Measurements from ENCODE around the gene IL10RB. TPM values are rescaled to one million over a fixed set of nuclear protein-coding genes. Genes with fewer than 3 reads are reported as not detected.

Gene IL10RB
- total and polyA plus RNA-seq, 2 donors (not counting 1 experiment from before 2014, with no cell fraction given), result 29.3 to 32.5 TPM

DNA sequence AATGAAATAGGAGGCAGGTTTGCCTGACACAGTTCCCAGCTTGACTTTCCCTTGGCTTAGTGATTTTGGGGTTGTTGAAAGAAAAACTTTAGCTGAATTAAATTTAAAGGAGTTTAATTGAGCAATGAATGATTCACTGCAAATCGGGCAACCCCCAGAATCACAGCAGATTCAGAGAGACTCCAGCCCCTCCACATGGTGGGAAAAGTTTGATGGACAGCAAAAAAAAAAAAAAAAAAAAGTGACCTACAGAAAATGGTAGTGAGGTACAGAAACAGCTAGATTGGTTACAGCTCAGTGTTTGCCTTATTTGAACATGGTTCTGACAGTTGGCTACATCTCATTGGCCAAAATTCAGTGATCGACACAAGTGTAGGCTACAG, 49.0 kb upstream of the IL10RB start:
- Mint-ChIP-seq H3K4me3 (no peak overlapping the region), H3K4me1 (peaks cover 62% of the 10 kb centered on the region), H3K27me3 (no peaks in the 10 kb centered on the region), H3K27ac (peak overlapping the region; percentile 64), H3K9me3 (ENCODE audit: insufficient read depth) (peaks cover 4% of the 10 kb centered on the region)
- Histone ChIP-seq H3K27ac (ENCODE audit: low read length in 2 of 2) (peak overlapping the region; percentile 91 to 95), H3K9ac (ENCODE audit: low read length) (no peak overlapping the region), H3K4me1 (ENCODE audit: control insufficient read depth in 2 of 2, insufficient read depth in 2 of 2, low read length in 2 of 2) (peaks cover 46 to 54% of the 10 kb centered on the region in 2 donors), H3K4me3 (ENCODE audit: control extremely low read depth in 1 of 5, extremely low read depth in 1 of 5, insufficient read depth in 1 of 5, low read depth in 2 of 5, low read length in 4 of 5) (no peak overlapping the region), H3K9me3 (ENCODE audit: control extremely low read depth in 1 of 3, control insufficient read depth in 2 of 3, insufficient read depth in 1 of 3, low read length in 2 of 3) (no peaks in the 10 kb centered on the region), H4K20me1 (ENCODE audit: control insufficient read depth, insufficient read depth, low read length, poor library complexity, severe bottlenecking) (no peaks in the 10 kb centered on the region), H3K27me3 (replicated peaks in 1 of 4; ENCODE audit: control extremely low read depth in 1 of 4, control insufficient read depth in 3 of 4, insufficient read depth in 4 of 4, low read length in 3 of 4) (no peaks in the 10 kb centered on the region), H2AFZ (ENCODE audit: insufficient read depth, low read depth, low read length, poor library complexity, severe bottlenecking) (no peak overlapping the region), H3K36me3 (replicated peaks in 1 of 2; ENCODE audit: control extremely low read depth in 1 of 2, control insufficient read depth in 1 of 2, extremely low read depth in 1 of 2, insufficient read depth in 2 of 2, low read length in 1 of 2) (no peaks in the 10 kb centered on the region), H3K4me2 (replicated peaks; ENCODE audit: low read depth, low read length, poor library complexity, severe bottlenecking) (no peak overlapping the region), H3K79me2 (ENCODE audit: control insufficient read depth, insufficient read depth, low read length) (peaks cover 3% of the 10 kb centered on the region)
- WGBS (ENCODE audit: insufficient coverage), result 100% methylated on average over 1 of the region's 2 CpGs
- TF ChIP-seq, protein P1, sequence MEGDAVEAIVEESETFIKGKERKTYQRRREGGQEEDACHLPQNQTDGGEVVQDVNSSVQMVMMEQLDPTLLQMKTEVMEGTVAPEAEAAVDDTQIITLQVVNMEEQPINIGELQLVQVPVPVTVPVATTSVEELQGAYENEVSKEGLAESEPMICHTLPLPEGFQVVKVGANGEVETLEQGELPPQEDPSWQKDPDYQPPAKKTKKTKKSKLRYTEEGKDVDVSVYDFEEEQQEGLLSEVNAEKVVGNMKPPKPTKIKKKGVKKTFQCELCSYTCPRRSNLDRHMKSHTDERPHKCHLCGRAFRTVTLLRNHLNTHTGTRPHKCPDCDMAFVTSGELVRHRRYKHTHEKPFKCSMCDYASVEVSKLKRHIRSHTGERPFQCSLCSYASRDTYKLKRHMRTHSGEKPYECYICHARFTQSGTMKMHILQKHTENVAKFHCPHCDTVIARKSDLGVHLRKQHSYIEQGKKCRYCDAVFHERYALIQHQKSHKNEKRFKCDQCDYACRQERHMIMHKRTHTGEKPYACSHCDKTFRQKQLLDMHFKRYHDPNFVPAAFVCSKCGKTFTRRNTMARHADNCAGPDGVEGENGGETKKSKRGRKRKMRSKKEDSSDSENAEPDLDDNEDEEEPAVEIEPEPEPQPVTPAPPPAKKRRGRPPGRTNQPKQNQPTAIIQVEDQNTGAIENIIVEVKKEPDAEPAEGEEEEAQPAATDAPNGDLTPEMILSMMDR (IDR thresholded peaks at IDR 0.05), result no peak
- no peak for TF ChIP-seq EZH2 (IDR thresholded peaks at IDR 0.05; ENCODE audit: borderline replicate concordance, insufficient read depth, low read depth, low read length, poor library complexity, severe bottlenecking)
- DNase-seq (no peak), ATAC-seq (ENCODE audit: low read depth) (no peak)
- intact Hi-C loops (cut with micrococcal nuclease), result no loop called here
- ChIA-PET POLR2A (interaction anchor here (0.6 to 0.8 kb wide), 5 partner anchors 9 to 371 kb away, joined by 3 to 5 read pairs (median 4); partner anchors contain the start of gene DONSON), CTCF (interaction anchor here (0.6 to 1.0 kb wide), 4 partner anchors 20 to 229 kb away, joined by 3 to 6 read pairs (median 4); no protein-coding TSS in a partner anchor)

DNA sequence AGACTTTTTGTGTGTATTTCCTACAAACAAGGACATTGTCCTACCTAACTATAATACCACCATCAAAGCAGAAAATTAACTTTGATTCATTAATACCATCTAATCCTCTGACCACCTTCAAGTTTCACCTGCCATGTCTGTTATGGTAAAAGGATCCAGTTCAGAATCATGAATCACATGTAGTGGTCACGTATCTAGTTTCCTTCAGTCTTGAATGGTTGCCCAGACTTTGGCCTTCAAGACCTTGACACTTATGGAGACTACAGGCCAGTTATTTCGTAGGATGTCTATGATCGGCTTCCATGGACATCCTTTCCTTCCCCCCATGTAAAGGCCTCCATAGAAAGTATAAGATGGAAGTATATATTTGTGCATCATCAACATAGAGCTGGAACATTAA, 46.9 kb upstream of the IL10RB start:
- POLR2A ChIA-PET, result no interaction called here

More for the DNA sequence above, 46.9 kb upstream of the IL10RB start:
- CTCF ChIA-PET, result interaction anchor here (1.0 to 1.9 kb wide), 3 partner anchors 14 to 142 kb away, joined by 3 to 5 read pairs (median 3); no protein-coding TSS in a partner anchor
- Mint-ChIP-seq H3K27ac (peak overlapping the region; percentile 46), H3K4me1 (peaks cover 42% of the 10 kb centered on the region), H3K27me3 (no peaks in the 10 kb centered on the region), H3K4me3 (no peak overlapping the region), H3K9me3 (ENCODE audit: insufficient read depth) (peaks cover 4% of the 10 kb centered on the region)
- TF ChIP-seq, protein P1 (IDR thresholded peaks at IDR 0.05), result no peak
- TF ChIP-seq EZH2 (IDR thresholded peaks at IDR 0.05; ENCODE audit: borderline replicate concordance, insufficient read depth, low read depth, low read length, poor library complexity, severe bottlenecking), result no peak
- H3K9me3 ChIP-seq (ENCODE audit: control extremely low read depth in 1 of 3, control insufficient read depth in 2 of 3, insufficient read depth in 1 of 3, low read length in 2 of 3), result no peaks in the 10 kb centered on the region
- no peak overlapping the region for H2AFZ ChIP-seq (ENCODE audit: insufficient read depth, low read depth, low read length, poor library complexity, severe bottlenecking)
- H3K79me2 ChIP-seq (ENCODE audit: control insufficient read depth, insufficient read depth, low read length), result no peaks in the 10 kb centered on the region
- H3K9ac ChIP-seq (ENCODE audit: low read length), result no peak overlapping the region
- no peak overlapping the region for H3K27ac ChIP-seq (ENCODE audit: low read length in 2 of 2)
- no peak overlapping the region for H3K4me2 ChIP-seq (replicated peaks; ENCODE audit: low read depth, low read length, poor library complexity, severe bottlenecking)
- no peaks in the 10 kb centered on the region for H3K36me3 ChIP-seq (replicated peaks in 1 of 2; ENCODE audit: control extremely low read depth in 1 of 2, control insufficient read depth in 1 of 2, extremely low read depth in 1 of 2, insufficient read depth in 2 of 2, low read length in 1 of 2)
- H3K4me1 ChIP-seq (ENCODE audit: control insufficient read depth in 2 of 2, insufficient read depth in 2 of 2, low read length in 2 of 2), result peaks cover 32 to 34% of the 10 kb centered on the region in 2 donors
- intact Hi-C loops (cut with micrococcal nuclease), result no loop called here
- H3K27me3 ChIP-seq (replicated peaks in 1 of 4; ENCODE audit: control extremely low read depth in 1 of 4, control insufficient read depth in 3 of 4, insufficient read depth in 4 of 4, low read length in 3 of 4), result no peaks in the 10 kb centered on the region
- no peak for ATAC-seq (ENCODE audit: low read depth)
- DNase-seq, result no peak
- no CpG with 5 or more reads among the region's 3 CpGs for WGBS (ENCODE audit: insufficient coverage)
- H4K20me1 ChIP-seq (ENCODE audit: control insufficient read depth, insufficient read depth, low read length, poor library complexity, severe bottlenecking), result no peaks in the 10 kb centered on the region
- H3K4me3 ChIP-seq (ENCODE audit: control extremely low read depth in 1 of 5, extremely low read depth in 1 of 5, insufficient read depth in 1 of 5, low read depth in 2 of 5, low read length in 4 of 5), result no peak overlapping the region
